Measurements from ENCODE around the gene RPTN.

RPTN gene

GRCh38 chr1:152107031-152107983, 51.7 kb downstream of the RPTN start:
- Histone ChIP-seq H3K4me1 (ENCODE audit: control insufficient read depth, insufficient read depth, low read length, poor library complexity, severe bottlenecking) (peaks cover 24% of the 10 kb centered on the region), H3K27ac (ENCODE audit: insufficient read depth, low read length, poor library complexity, severe bottlenecking) (no peak overlapping the region), H3K9me3 (ENCODE audit: control insufficient read depth, low read length) (no peaks in the 10 kb centered on the region), H3K4me3 (ENCODE audit: insufficient read depth, low read depth, low read length, poor library complexity, severe bottlenecking) (no peak overlapping the region), H3K36me3 (ENCODE audit: control insufficient read depth, insufficient read depth, low read length) (no peaks in the 10 kb centered on the region), H3K27me3 (replicated peaks; ENCODE audit: control insufficient read depth, insufficient read depth, low read length, poor library complexity, severe bottlenecking) (peaks cover 37% of the 10 kb centered on the region)
- DNase-seq, result no peak

GRCh38 chr1:152104854-152105253, 54.2 kb downstream of the RPTN start:
- no peaks in the 10 kb centered on the region for H3K9me3 ChIP-seq (ENCODE audit: control insufficient read depth, low read length)
- no peak overlapping the region for H3K4me3 ChIP-seq (ENCODE audit: insufficient read depth, low read depth, low read length, poor library complexity, severe bottlenecking)
- H3K36me3 ChIP-seq (ENCODE audit: control insufficient read depth, insufficient read depth, low read length), result no peaks in the 10 kb centered on the region
- H3K27ac ChIP-seq (ENCODE audit: insufficient read depth, low read length, poor library complexity, severe bottlenecking), result no peak overlapping the region
- H3K27me3 ChIP-seq (replicated peaks; ENCODE audit: control insufficient read depth, insufficient read depth, low read length, poor library complexity, severe bottlenecking), result peaks cover 34% of the 10 kb centered on the region
- peaks cover 13% of the 10 kb centered on the region for H3K4me1 ChIP-seq (ENCODE audit: control insufficient read depth, insufficient read depth, low read length, poor library complexity, severe bottlenecking)
- DNase-seq, result no peak

All from effector memory CD4-positive, alpha-beta T cell (primary cell).